CD4-positive, alpha-beta T cell treated with Interleukin-4 for 4 hours (primary cell): ENCODE measurements around the gene MON1A.

ENCODE experiments used
- DNase-seq: peaks from one replicate; pipeline ENCODE4 v3.0.0-alpha.2; 2020

MON1A gene

DNA sequence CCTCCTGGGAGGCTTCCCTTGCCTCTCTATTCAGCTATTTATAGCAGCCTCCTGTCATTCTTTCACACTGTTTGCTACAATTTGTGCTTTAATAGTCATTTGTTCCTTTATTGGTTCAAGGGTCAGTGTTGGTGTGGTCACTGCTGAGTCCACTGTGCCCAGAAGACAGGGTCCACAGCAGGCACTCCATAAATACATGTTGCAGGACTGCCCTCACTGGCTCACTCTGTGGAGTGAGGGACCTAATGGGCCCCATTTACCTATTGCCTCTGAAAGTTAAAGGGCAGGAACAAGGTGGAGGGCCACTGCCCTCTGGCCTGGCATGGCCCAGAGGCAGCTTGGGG lies 42.7 kb downstream of the MON1A start:
- no peak for DNase-seq

DNA sequence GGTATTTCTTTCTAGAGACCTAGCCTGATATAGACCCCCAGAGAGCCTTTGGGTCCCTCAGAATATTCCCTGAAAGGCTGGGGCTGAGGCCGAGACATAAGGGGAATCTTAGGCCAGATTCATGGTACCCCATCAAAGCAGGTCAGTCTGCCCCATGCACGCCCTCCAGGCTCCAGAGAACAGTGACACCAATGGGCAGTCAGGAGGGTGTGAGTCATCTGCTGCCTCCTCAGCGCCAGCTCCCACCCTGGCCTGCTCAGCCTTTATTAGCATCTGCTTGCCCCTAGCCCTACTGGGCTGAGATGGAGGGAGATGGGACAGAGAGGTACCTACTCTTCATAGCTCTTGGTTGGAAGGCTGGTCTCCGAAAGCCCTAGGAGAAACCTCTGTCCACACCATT lies 45.6 kb downstream of the MON1A start:
- DNase-seq: no peak

DNA sequence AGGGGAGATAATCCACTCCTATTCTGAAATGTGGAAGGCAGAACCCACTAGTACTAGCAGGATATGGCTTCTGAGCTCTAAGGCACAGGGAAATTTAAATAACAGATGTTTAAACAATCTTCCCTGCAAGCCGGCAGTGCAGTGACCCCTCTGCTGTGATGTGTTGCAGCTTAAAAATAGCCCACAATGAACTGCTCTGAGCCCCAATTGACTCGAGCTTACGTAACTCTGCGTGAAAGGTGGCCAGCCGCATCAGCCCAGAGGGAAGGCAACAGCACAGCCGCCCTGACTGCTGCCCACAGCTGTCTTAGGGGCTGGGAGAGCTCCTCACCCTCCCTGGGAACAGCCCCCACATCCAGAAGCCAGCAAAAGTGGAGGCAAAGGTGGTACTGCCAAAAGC lies 47.4 kb downstream of the MON1A start:
- no peak for DNase-seq

DNA sequence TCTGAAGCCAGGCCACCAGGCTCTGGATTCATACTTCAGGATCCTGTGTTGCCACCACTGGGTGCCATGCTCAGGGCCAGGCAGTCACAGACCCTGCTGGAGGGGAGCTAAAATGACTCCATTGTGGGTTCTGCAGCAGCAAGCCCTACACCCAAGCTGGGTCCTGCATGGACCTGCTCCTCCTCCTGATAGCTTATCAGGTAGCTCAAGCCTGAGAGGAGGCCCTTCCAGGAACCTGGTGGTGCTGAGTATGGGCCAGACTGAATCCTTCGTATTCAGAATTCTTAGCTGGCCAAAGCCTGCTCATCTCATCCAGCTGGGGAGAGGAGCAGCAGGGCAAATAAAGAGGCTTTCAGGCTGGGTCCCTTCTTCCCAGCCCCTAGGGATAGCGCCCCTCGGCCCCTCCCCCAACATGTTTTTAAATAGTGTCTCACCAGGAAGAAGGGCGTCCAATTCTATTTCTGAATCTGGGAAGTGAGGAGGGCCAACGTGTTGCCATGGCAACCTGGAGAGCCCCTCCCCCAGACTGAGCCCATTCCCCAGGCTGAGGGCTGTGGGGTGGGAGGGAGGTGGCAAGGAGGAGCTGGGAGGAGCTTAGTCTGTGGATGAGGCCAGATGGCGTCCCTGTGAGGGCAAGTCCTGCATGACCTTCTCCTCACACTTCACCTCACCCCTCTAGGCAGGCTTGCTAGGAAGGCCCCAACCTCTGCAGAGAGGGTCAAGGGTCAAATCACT lies 48.9 kb downstream of the MON1A start:
- no peak for DNase-seq

DNA sequence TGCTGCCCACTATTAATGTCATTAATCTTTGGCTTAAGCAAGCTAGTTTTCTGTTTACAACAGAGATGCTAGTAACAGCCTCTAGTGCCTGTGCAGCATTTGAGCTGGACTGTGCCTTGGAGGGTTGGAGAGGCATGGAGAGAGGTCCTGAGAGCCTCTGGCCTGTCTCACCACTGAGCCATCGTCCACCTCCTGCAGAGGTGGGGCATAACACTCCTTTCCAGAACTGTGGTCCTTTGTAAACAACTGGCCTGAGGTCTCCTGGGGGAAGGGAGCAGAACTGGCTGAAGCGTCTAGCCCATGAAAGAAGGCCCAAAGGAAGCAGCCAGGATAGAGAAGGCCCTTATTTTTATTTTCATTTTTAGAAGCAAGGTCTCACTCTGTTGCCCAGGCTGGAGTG lies 49.9 kb downstream of the MON1A start:
- no peak for DNase-seq

DNA sequence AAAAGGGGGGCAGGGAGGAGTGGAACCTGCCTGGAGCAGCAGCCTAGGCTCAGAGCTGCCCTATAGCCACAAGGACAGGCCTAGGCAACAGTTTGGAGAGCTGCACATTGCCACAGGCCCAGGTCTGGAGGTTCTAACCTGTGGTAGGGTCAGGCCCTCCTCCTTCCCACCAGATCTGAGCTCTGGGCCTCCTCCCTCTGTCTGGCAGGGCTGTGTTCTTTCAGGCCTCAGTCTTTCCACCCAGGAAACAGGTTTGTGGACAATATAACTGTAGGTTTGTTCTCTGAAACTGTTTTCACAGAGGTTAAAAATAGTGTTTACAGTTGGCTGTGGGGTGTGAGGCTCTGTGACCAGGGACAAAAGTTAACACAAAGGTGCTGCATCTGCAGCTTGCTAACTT lies 50.9 kb downstream of the MON1A start:
- no peak for DNase-seq

DNA sequence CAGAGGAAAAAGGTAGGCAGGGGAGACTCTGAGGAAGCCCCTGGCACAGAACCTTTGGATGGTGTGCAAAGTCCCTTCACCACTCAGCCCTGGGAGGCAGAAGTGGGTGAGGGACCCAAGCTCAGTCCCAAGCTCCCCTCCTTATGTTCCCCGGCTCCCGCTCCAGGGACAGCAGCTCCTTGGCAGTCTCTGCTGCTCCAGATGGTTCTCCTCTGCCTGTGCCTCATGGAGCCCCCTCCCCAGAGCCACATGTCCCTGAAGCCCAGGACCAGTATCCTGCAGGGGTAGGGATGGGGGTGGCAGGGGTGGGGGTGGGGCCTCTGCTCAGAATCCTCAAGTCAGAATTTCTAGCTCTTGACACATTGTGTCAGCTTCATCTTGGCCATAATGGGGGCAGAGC lies 51.9 kb downstream of the MON1A start:
- no peak for DNase-seq

DNA sequence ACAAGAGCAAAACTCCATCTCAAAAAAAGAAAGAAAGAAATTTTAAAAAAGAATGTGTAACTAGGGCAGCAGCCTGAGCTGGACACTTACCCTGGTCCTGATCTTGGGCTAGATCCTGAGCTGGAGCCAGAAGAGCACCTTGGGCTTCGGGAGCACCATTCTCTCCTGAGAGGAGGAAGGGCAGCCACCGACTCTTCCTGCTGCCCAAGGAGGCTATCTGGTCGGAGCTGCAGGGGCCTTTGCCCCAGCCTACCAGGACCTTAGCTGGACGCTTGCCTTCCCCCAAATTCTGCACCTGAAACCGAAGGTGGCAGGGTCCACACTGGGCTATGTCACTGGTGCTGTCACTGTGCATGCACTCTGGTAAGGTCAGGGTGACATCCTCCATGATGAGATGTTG lies 53.0 kb downstream of the MON1A start:
- DNase-seq: no peak

DNA sequence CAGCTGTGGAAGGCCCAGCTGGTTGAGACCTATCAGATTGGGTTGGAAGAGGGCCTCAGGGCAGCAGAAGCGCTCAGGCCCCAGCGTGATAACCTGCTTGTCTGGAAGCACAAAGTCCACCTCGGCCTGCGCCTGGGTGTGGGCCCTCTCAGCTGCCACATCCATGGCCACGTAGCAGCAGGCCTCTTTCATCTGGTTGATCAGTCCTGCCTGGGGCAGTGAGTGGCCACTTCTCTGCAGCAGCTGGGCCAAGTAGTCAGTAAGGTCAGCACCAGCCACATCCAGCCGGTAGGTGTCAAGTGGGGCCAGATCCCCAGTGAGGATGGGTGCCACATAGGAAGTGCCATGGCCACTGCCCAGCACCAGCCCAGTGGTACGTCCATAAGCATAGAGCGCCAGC lies 56.0 kb downstream of the MON1A start:
- DNase-seq: no peak

DNA sequence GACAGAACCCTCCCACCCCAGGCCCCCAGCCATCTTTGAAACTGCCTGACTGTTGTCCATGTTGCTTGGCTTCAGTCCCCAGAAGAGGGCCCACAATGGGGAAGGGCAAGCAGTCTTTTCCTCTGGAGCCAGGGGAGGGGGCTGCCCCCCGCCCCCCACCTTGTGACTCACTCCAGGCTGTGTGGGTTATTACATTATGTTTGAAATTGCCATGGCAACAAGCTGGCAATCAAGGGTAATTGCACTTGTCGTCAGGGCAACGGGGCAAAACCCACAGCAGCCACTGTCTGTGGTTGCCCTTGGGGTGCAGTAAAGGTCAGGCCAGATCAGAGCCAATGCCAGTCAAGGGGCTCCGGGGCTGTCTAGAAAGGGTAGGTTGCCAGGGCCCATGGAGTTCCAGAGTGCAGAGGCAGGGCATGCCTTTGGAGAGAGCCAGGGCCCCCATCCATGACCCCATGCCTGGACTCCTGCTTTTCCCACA lies 56.8 kb downstream of the MON1A start:
- peak; percentile 57 for DNase-seq

DNA sequence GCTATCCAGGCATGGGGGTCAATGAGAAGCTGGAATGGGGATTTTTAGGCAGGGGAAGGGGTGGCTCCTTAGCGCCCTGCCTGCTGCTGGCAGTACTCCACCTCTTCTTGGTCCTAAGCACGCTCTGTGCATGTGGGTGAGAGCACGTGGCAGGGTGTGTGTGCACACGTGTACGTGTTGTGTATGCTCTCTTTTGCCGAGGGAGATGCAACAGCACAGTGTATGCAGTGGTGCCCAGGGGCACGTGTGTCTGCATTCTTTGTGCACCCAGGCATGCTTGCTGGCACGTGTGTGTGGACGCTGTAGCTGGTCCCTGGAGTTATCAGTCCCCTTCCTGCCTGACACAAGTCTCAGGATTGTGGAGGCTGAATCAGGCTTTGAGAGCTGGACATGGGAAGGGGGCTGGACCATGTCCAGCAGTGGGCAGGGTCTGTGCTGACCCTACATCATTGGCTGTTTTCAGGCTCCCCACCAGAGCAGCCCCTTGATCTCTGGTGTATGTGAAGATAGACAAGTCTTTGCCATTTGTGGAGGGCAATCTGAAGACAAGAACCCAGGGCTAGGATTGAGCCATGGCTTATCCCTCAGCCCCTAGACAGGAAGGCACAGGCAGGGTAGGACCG lies 58.0 kb downstream of the MON1A start:
- DNase-seq: no peak

DNA sequence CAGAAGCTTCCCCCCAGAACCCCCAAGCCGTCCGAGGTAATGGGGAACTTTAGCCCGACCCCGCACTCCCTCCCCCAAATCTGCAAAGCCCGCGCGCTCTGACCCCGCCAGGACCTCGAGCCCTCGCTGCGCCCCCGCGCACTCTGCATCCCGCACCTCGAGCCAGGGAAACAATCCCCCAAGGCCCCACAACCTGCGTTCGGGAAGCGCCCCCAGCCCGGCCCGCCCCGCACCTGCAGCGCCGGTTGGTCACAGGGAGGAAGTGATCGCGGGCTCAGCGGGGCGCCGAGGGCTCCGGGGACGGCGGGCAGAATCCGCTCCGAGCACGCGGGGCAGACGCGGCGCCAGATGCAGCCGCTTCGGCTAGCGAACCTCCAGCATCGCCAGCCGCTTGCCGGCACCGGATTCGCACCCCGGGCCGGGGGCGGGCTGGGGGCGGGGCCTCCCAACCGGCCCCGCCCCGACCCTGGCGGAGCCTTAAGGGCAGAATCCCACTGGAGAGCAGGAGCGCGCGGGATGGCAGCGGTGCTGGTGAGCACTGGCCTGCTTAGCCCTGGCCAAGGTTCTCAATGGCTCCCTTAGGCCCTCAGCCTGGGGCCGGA lies 60.0 kb downstream of the MON1A start, which contains the start of gene CAMKV:
CAMKV (minus strand) TSS at position 382 of the 602 bp plus-strand sequence. CDS start 7,518 bp downstream, outside the sequence.
- DNase-seq: no peak

DNA sequence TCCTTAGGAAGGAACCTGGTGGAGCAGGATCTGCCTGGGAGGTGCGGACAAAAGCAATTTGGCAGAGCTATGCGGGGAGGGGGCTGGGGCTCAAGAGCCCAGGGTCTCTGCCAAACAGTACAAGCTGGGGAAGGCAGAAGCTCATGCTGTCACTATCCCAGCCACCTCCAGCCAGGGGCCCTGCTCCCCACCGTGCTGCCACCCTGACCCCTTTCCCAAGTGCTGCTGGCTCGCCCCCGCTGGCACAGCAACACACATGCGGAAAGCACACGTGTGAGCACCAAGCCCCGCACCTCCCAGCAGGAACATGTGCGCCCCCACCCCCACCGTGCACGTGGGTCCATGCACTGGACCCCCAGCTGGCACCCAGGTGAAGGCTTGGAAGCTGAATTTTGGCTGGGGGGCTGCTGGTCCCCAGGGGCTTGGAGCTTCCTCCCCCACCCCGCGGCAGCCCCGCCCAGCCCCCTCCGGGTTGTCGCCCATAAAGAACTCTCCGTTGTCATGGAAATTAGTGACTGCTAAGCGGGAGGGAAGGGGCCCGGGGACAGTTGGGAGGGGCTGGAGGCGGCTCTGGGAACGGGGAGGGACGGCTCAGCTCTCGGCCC lies 60.6 kb downstream of the MON1A start:
- DNase-seq: no peak

DNA sequence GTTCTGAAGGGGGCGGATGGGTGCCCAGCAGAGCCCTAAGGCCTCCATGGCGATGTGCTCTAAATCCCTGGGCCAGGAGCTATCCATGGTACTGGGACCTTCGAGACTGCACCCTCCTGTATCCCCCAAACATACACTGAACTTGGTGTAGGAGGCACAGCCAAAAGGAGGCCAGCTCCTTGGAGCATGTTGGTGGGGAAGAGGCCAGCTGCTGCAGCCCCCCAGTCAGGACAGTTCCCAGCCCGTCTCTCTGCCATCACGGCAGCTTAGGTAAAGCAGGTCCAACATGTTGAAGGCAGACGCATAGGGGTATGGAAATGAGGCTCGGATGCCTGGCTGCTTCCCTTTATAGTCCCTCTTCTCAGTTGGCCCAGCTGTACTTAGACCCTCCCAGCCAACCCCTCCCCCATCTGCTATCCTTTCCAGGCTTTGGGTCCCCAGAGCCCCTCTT lies 61.7 kb downstream of the MON1A start:
- no peak for DNase-seq

DNA sequence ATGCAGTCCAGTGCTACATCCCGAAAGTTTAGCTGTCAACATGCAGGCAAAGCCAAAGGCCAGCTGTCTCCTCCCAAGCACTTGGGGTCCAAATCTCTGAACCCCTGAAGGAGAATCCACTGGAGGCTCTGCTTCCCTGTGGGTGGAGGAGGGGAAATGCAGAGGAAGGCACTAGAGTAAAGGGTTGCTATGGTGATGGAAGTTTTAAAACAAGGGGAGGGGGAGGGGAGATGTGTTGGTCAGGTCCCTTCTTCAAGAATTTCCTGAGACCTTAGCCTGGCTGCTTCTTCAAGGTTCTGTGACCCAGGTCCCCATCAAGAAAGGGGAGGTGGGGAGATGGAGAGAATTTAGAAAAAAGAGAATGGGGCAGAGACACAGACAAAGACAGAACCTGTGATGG lies 62.2 kb downstream of the MON1A start:
- no peak for DNase-seq

DNA sequence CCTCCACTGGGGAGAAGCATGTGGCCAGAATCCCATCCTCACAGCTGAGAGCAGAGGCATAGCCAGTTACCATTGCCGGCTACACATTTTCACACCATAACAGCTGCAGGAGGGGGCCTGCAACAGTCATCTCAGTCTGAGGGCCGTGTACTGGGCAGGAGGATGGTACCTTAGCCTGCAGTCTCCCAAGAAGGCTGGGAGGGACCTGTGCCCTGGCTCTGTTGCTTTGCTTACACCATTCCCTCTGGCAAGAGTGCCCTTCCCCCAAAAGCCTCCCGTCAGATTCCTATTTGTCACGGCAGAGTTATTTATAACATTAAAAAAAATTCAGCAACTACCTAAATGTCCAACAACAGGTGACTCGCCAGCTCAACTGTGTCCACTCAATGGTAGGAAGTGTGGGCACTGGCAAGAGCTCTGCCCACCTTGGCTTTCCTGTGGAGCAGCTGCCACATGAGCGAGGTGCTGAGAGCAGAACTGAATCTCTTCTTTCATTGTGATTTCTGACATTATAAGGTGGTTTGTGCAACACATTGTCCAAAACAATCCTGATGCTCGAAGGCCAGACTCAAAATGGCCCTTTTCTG lies 64.3 kb downstream of the MON1A start:
- DNase-seq: no peak

DNA sequence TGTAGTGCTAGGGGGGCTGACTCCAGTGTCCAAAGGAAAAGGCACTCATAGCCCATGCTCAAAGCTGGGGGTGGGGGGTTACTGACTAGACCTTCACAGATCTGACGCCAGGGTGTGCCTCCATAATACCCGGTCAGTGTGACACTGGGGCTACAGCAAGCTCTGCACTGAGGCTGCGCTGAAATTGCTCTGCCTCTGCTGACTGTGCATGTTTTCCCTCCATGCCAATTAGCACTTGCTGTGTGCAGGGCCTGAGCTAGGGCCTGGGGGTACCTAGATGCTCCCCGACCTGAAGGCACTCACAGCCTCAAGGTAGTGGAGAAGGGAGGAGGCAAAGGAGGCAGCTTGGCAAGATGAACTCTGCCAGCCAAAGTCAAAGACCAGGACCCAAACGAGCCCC lies 65.1 kb downstream of the MON1A start:
- DNase-seq: no peak

DNA sequence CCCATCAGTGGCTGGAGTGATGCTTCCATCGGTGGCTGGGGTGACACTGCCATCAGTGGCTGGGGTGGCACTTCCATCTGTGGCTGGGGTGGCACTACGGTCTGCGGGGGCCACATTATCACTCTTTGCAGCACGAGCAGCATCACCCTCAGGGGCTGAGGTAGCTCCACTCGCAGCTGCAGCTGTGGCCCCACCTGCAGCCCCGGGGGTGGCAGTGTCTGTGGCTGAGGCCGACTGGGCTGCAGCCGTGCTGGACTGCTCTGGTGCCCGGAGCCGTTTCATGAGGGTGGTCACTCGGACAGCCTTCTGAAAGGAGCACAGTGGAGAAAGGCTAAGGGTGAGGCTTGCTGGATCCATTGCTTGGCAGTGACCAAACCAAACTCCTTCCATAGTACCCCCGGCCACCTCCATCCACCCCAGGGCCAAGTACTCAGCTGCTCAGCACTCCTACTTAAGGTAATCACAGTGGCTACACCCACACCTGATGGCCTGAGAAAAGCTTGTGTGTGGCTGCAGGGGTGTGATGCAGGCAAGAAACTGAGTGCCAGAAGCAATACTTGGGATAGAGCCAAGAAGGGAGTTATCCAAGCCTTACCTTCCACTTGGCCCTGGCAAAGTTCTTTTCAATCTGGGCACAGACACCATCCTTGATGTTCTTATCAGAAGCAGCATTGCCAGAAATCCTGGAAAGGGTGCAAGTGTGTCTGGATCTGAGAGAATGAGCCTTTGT lies 69.9 kb downstream of the MON1A start:
- no peak for DNase-seq
